EL (cell line): Measurements from ENCODE around the gene BCL2L2.
A peak's percentile ranks its signal among the peaks of the same experiment; 100 is the strongest.

ENCODE experiments used
- DNase-seq: peaks from one replicate; pipeline ENCODE4 v3.0.0-alpha.2; 2016

The BCL2L2 gene

GRCh38 chr14:23326491-23327332 lies 20.1 kb downstream of the BCL2L2 start:
- no peak for DNase-seq

GRCh38 chr14:23327947-23328744 lies 21.5 kb downstream of the BCL2L2 start:
- DNase-seq: peak; percentile 73

- no peak for DNase-seq
Measured at GRCh38 chr14:23335623-23336022, 29.0 kb downstream of the BCL2L2 start.

GRCh38 chr14:23339506-23340268 lies 33.1 kb downstream of the BCL2L2 start:
- DNase-seq: no peak

- DNase-seq: no peak
Measured at GRCh38 chr14:23344481-23344880, 37.8 kb downstream of the BCL2L2 start.

- no peak for DNase-seq
Measured at GRCh38 chr14:23345987-23346692, 39.5 kb downstream of the BCL2L2 start.

- DNase-seq: no peak
Measured at GRCh38 chr14:23346693-23347405, 40.2 kb downstream of the BCL2L2 start.

GRCh38 chr14:23347406-23348296 lies 41.0 kb downstream of the BCL2L2 start:
- no peak for DNase-seq

- no peak for DNase-seq
Measured at GRCh38 chr14:23348297-23348655, 41.6 kb downstream of the BCL2L2 start.

- DNase-seq: no peak
Measured at GRCh38 chr14:23349156-23349845, 42.7 kb downstream of the BCL2L2 start.

GRCh38 chr14:23351681-23352505 lies 45.3 kb downstream of the BCL2L2 start:
- peak; percentile 10 for DNase-seq

GRCh38 chr14:23352506-23353432 lies 46.1 kb downstream of the BCL2L2 start, which contains the start of gene SLC22A17:
Gene SLC22A17, minus strand, starts transcription at chr14:23352887.
- peak; percentile 88 for DNase-seq

- no peak for DNase-seq
Measured at GRCh38 chr14:23353433-23353780, 46.8 kb downstream of the BCL2L2 start.

GRCh38 chr14:23354990-23355389 lies 48.4 kb downstream of the BCL2L2 start:
- DNase-seq: no peak

GRCh38 chr14:23355871-23356435 lies 49.3 kb downstream of the BCL2L2 start:
- DNase-seq: no peak

GRCh38 chr14:23356662-23357061 lies 50.0 kb downstream of the BCL2L2 start:
- no peak for DNase-seq

GRCh38 chr14:23357261-23357660 lies 50.6 kb downstream of the BCL2L2 start:
- no peak for DNase-seq

GRCh38 chr14:23358042-23358441 lies 51.4 kb downstream of the BCL2L2 start:
- no peak for DNase-seq
